HG03571 (cell line): Measurements from ENCODE around the gene ZEB2.
A peak's percentile ranks its signal among the peaks of the same experiment; 100 is the strongest.
"Not testable (repeated sequence)": the region's sequence is repeated elsewhere in the genome, so short reads cannot be mapped to it uniquely, and the experiment has no call there.

Experiments used
- ATAC-seq: cut with Tn5 transposase; IDR thresholded peaks from one replicate; pipeline ENCODE4 v1.9.1; 2021; ENCODE audit not compliant: unreplicated experiment

ZEB2 gene

DNA sequence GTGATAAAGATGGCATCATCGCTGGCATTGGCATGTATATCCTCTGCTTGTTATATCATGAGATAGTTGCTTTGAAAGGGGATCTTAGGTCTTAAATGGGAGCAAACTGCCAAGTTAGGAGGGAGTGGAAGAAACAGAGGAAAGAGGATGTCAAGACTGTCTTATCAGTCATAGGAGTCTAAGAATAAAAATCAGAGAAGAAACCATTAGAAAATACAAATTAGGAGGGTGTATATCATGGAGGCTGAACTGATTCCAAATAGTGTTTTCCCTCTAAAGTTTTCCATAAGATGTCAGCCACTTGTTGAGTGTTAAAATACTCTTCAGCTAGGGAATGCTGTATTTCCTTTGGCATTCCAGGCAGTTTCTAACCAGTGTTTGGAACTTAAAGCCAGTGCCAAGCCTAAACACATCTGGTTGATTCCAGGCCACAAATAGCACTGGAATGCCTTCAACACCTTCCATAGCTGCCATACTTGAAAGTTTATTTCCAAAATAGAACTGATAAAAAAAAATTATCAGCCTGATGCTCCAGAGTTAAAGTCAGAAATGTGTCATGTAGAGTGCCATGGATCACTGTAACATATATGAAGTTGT is 129.4 kb downstream of the ZEB2 start:
- ATAC-seq, result no peak

DNA sequence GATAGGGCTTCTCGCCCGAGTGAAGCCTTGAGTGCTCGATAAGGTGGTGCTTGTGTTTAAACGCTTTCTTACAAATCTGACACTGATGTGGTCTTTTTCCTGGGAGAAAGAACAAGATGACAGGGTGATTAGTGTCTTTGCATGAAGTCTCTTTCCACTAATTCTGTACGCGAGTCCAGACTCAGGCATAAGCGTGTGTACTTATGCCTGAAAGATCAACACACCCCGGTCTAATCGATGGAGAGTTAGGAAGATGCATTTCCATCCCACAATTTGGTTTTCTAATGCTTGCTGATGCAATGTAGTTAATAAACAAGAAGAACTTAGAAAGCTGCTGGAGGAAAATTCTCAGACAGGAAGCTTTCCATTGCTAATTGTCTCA is 130.0 kb downstream of the ZEB2 start:
- ATAC-seq, result no peak

DNA sequence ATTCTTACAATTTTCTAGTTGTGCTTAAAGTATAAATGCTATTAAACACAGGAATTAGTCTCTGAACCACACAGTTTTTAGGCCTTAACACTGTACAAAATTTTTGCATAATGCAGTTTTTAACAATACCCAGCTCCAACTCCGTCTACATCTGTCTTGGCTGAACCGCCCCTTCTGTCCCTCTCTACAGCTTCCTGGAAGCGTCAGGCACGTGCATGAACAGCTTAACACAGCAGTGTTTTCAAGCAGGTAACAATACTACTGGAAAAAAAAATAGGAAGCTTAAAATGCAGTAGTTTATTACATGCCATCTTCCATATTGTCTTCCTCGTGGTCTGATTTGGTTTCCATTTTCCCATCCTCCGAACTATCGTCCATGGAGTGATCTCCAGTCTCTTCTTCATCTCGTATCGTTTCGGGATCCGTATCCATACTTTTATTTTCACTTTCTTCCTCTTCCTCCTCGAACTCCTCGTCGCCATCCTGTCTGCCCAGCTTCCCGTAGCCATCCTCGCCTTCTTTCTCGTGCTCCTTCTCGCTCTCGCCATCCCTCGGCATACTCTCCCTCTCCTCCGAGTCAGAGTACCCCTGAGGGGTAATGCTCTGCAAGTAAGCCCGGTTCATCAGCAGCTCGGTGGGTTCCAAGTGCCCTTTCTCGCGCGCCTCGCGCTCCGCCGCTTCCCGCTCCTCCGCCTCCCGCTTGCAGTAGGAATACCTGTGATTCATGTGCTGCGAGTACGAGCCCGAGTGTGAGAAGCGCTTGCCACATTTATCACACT is 130.6 kb downstream of the ZEB2 start:
- ATAC-seq, result no peak

DNA sequence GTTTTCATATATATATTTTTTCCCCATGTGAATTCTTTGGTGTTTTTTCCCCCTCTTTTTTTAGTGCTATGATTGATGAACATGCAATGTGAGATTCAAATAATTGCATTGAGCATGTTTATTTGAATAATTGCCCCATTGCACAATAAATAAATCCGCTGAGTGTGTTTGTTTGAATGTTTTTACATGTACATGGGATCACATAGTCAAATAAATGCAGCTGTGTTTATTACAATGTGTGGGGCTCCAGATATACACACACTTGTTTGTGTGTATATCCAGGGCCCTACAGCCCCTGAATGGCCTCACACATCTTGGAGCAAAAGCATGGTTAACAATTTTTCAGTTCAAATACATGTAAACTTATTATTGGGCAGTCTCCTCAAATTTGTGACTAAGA is 134.5 kb downstream of the ZEB2 start:
- ATAC-seq, result no peak

DNA sequence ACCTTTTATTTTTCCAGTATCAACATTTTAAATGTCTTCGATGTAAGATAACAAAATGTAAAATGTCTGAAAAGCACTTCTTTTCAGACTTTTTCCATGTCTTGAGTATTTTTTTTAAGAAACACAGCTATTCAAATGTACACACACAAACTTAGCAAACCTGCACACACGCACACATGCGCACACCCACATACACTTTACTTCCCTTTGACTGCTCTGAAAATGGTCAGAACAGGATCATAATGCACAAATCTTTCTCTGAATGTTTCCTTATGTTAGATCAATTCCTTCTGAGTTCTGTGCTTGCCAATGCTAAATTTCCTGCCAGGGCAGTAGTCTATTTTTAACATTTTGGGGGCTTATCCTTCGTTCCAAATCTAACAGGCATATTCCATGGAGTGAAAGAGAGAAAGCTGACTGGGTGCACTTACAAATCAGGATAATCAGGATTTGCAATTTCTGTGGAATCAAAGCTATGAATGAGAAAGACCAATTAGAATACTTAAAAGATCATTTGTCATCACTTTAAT is 136.3 kb downstream of the ZEB2 start:
- no peak for ATAC-seq

DNA sequence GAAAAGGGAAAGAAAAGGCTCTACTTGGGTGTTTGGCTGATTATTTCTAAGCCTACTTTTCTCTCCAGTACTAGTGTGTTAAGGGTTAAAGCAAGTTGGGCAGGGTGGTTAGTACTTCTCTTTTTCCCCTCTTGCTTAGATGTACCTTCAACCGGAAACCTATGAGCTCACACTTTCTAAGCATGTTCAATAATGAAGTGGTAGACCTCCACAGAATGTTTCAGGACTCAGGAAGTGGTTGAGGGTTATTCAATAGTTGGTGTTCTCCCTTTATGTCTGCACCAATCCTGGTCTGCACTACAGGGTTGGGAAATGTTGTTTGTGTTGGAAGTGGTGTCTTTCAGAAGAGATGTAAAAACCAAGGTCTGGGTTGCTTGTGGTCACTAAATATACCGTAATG is 137.1 kb downstream of the ZEB2 start:
- ATAC-seq, result peak; percentile 100

DNA sequence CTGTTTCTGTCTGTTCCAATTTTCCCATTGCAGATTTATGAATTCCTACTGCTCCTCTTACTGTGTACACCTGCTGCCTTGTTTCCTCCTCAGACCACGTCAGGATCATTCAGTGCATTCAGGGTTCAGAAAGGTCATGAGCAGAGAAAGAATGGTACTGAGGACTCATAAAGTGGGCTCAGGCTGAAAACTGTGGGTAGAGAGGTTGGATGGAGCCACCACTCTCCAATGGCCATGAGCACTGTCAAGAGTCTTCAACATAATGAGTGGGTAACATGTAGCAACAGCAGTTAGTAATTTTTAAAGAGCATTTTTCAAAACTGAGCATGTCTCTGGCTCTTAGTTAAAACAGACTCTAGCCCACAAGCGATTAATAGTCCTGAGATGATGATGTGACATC is 138.2 kb downstream of the ZEB2 start:
- no peak for ATAC-seq

DNA sequence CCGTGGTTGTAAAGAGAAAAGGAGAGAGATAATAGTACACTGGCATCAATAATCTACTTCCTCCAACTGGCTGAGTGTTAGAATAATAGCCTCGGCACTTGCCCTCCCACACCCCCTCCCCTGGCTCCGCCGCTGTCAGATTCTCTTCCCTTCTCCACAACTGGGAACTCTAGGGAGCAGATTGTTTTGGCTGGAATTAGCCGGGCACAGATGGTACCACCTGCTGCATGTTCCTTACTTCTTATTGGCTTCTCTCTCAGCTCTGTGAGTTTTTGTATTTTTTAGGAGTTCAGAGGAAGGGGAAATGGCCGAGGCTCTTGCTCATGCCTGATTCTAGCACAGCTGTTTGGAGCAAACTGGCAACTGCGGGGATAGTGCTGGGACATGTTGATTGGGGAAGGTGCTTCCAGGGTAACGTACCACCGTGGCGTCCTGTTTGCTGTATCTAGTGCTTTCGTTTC is 140.0 kb downstream of the ZEB2 start:
- no peak for ATAC-seq

DNA sequence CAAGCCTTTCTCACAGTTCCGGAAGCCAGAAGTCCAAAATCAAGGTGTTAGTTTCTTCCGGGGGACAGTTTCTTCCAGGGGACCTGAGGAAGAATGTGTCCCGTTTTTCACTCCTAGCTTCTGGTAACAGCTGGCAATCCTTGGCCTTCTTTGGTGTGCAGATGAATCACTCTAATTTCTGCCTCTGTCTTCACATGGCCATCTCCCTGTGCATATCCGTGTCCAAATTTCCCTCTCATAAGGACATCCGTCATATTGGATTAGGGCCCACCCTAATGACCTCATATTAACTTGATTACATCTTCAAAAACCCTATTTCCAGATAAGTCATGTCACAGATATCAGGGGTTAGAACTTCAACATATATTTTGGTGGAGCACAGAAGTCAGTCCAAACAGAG is 141.4 kb downstream of the ZEB2 start:
- ATAC-seq, result no peak

DNA sequence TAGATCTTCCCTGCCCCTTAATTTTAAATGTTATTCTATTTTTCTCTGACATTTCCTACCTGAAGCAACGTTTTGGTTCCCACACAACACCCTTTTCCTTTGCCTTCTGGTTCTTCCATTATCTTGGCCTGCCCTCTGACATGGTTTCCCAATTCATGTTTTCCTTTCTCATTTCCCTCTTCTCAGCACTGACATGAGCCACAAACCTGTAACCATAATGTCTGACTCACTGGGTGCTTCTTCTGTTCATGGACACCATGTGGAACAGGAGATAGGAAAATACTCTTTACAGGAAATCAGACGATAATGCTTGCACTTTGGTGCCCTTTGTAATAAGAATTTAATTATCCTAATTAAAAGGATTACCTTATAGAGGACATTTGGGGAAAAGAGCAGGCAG is 142.0 kb downstream of the ZEB2 start:
- ATAC-seq, result no peak

DNA sequence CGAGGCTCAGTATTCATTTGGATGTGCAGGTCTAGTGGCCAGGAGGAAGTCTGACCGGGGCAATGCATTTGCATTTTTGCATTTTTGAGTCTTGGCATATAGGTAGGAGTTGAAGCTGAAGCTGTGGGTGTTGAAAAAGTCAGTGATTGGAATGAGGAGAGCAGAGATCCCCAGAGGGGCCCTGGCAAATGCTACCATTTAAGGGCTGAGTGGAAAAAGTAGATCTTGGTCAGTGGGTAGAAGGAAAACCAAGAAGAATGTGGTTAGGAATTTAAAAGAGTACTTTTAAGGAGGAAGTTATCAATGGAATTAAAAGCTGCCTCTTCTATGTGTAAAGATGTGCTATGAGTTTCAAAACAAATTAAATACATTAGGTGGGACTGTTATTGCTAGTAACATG is 143.0 kb downstream of the ZEB2 start:
- no peak for ATAC-seq

DNA sequence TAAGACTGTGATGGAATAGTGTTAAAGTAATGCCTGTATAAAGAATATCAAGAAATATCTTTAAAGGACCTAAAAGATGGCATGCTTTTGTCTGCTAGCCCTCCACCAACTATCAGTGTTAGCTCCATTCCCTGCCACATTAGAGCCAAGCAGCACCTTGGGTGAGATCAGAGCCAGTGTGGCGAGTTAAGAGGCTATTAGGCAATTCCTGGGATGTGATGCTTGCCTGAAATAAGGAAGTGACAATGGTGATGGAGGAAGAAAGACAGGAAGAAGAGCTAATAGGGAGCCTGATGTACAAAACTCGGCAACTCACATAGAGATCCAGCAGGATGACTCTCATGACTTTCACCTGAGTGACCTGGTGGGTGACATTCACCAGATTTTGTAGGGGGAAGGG is 143.5 kb downstream of the ZEB2 start:
- ATAC-seq, result no peak

DNA sequence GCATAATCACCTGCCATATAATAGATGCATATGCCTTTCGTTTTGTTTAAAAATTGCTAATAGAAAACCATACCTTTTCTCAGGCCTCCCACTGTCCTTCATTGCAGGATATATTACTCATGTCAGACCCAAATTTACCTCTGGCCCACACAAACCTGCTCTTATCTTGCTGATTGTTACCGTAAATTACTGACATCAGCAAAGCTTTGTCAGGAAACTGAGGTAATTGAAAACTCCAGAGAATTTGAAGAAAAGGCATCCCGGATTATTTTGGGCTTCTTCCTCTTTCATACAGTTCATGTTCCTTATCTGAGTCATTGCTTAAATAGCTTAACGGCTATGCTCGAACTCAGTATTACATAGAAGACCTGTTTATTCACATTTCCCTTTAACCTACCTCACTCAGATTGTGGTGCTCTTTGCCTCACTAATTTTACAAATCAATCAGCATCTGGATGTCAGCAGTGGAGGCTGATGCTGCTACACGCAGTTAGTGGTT is 145.7 kb downstream of the ZEB2 start:
- ATAC-seq, result peak; percentile 53

DNA sequence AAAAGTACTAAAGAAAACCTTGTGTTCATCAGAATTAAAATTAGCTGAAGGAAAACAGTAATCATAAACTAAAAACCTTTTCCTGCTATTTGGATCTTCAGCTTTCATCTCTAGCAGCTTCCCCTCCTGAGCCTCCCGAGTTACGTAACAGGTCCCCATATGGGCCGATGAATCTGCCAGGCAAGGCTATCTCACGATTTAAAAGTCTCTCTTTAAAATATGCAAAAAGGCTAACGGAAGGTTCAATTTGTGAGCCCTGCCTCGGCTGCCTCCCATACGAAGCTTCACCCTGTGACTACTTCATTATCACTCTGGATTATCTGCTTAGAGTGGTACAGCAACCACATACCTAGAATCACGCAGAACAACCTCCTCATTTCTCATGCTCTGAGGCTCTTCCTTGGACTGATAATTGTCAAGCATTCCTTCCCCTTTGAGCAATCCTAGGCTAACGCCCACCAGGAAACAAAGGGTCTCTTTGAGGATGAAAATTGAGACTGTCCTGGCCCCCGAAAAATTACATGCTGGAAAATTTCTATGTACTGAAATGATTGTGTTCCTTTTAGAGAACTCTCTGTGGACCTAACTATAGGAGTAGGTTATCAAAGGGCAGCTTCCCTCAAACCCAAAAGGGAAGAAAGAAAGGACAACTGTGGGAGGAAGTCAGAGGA is 147.4 kb downstream of the ZEB2 start:
- ATAC-seq, result no peak

DNA sequence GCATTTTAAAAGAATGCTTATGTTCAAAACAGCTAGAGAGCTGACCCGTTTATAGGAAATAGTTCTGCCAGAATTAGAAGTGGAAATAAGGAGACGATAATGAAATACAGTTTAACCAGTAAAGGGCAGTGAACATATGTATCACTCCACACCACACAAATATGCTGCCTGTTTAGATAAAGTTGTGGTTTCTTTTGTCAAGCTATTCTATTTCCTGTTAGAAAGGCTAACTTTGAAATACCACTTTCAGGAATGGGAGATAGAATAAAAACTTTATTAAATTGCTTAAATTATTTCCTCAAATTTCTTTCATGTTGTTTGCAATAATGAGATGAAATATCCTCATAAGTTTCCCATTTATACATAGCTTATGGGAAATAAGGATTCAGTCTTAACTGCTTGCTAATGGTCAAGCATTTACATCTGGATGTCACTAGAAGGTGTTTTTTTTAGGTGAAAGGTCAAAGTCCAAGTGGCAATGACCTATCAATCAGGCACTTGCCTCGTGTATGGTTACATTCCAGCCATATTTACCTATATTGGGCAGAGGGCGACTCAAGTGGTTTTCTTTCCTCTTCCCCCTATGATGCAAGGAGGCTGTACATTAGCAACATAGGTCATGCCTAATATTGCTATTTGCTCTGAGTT is 148.9 kb downstream of the ZEB2 start:
- no peak for ATAC-seq

DNA sequence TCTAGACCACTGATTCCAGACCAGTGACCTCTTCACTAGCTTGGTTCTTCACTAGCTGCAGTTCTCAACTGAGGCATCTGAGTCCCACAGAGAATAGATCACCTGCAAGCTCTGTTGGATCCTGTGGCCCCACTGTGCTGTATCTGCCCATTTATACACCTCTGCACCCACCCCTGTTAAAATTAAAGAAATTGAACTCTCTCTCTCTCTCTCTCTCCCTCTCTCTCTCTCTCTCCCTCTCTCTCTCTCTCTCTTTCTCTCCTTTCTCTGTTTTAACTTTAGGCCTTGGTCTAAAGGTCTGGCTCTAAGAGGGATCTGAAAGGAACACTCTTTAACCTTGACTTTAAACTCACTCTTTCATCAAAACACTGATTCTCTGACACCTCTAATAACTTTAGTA is 150.5 kb downstream of the ZEB2 start:
- no peak for ATAC-seq

DNA sequence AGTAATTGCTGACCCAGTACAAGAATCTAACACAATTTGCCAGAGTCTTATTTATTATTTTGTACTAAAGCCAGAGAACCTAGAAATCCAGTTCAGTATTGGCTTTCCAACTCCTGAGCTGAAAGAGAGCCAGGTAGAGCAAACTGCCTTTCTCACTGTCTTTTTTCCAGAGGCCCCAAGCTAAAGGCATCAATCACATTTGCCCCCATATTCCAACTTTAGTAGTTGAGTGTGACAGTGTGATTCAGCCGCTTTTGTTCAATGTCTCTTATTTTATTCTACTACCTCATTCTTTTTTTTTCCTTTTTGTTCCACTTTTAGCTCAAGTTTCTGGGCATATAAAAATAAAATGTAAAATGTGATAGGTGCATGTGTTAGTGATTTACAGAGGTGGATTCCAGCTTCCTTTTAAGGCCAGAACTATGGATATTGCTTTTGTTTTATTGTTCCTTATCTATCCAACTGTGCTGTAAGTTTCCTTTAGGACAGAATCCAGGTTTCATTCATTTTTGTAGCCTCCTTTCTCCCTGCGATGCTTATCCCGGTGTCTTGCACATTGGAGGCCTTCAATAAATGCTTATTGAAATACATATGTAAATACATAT is 153.0 kb downstream of the ZEB2 start:
- ATAC-seq, result no peak

DNA sequence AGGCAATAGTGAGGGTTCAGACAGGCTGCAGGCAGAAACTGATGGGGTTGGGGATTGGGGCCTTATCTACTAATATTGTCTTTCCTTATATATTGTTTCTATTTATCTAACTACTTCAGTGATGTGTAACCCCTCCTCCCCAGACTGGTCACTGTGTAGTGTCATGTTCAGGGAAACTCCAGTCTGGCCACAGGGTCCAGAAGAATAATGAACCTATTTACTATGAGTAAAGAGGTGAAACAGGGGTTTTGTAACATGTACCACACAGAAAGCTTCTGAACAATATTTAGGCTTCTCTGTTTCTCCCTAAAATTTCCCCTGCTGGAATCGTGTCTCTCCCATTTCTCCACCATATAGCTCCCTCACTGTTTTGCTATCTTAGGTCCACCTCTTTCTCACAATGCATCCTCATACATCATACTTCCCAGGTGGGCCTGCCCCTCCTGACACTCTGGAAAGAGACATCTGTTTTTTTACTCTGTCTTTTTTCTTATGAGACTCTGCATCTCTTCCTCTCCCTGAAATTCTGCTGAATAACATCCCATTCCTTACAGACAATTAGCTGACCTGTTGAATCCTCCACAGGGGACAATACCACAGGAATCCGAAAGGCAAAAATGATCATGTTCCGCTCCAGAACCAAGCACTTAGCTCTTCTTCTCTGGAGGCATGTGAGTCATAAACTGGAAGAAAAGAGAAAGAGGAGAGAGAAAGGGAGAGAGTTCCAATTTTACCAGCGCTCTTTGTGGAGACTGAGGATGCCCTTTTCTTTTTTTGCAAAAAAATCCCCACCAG is 154.8 kb downstream of the ZEB2 start:
- peak; percentile 85 for ATAC-seq

DNA sequence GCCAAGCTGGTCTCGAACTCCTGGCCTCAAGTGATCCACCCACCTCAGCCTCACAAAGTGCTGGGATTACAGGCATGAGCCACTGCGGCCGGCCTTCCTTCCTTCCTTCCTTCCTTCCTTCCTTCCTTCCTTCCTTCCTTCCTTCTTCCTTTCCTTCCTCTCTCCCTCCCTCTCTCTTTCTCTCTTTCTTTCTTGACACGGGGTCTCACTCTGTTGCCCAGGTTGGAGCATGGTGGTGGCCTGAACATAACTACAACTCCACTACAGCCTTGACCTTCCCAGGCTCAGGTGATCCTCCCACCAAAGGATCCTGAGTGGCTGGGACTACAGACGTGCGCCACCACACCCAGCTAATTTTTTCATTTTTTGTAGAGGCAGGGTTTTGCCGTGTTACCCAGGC is 155.7 kb downstream of the ZEB2 start:
- ATAC-seq, result not testable (repeated sequence)

DNA sequence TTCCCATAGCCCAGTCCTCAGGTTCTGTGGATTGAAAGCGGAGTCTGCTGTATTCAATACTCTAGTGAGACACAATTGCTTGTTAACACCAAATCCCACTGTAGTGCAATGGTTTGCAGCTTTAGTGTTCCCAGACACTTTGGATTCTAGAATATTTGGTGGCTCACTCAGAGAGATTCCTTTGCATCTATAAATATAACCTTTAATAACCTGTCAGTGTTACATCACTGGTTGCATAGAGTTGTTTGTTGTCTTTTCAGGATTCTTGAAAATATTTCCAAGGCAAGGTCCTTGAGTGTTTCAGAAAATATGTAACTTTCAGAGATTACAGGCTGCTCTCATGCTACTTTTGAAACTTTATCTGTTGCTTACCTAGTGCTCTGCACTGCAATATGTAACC is 157.5 kb downstream of the ZEB2 start:
- no peak for ATAC-seq
